ENCODE data around the gene CDK2AP2.

The CDK2AP2 gene

DNA sequence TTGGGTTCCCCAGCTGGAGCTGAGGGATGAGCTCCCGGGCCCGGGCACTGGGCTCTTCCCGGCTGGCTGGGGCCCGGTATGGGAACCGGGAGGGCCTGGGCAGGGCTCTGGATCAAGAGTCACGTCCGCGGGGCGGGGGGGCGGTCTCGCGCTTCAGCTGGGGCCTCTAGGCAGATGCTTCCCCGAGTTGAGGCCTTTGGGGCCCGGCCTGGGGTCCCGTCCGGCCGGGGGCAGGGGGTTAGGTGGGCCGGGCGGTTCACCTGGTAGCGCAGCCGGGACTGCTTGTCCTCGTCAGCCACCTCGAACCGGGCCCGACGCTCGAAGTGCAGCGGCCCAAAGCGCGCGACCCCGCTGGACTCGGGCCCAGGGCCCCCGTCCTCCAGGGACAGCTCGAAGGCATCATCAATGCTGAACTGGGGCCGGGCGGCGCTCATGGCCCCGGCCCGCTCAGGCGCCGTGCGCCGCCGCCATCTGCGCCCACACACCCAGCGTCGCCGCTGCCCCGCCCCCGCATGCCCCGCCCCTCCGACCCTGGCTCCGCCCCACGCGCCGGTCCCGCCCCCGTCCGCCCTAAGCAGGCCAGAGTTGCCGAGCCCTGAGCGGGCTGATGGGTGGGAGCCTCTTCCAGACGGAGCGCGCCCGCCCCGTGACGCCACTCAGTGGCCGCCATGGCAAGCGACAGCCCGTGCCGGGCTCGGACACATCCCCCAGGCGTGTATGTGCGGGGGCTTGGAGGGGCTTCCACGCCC is 39.0 kb downstream of the CDK2AP2 start, which contains the start of gene TMEM134:
TMEM134 (minus strand) TSS at position 493 of the 749 bp plus-strand sequence; CDS start at position 434, 59 bp downstream.
- Histone ChIP-seq H3K4me2 (ENCODE audit: low read length) (peak within 1 kb of the TSS; percentile 92), H3K27ac (ENCODE audit: low read length) (peak within 1 kb of the TSS; percentile 53), H3K4me1 (ENCODE audit: low read length) (peaks cover 51% of the 10 kb centered on the region), H4K20me1 (ENCODE audit: insufficient read depth, low read length) (no peaks in the 10 kb centered on the region), H3K79me2 (ENCODE audit: low read length) (peaks cover 15% of the 10 kb centered on the region), H3K4me3 (ENCODE audit: low read length) (peak within 1 kb of the TSS; percentile 93), H3K36me3 (replicated peaks; ENCODE audit: low read depth, low read length) (no peaks in the 10 kb centered on the region), H2AFZ (ENCODE audit: low read depth, low read length) (peak within 1 kb of the TSS; percentile 85), H3K9ac (ENCODE audit: low read length) (peak within 1 kb of the TSS; percentile 87), H3K9me3 (ENCODE audit: insufficient read depth, low read length) (no peaks in the 10 kb centered on the region), H3K27me3 (ENCODE audit: low read depth, low read length) (no peaks in the 10 kb centered on the region)
- TF ChIP-seq EZH2phosphoT487 (IDR thresholded peaks at IDR 0.05; ENCODE audit: low read depth): no peak
- TF ChIP-seq, protein P1, sequence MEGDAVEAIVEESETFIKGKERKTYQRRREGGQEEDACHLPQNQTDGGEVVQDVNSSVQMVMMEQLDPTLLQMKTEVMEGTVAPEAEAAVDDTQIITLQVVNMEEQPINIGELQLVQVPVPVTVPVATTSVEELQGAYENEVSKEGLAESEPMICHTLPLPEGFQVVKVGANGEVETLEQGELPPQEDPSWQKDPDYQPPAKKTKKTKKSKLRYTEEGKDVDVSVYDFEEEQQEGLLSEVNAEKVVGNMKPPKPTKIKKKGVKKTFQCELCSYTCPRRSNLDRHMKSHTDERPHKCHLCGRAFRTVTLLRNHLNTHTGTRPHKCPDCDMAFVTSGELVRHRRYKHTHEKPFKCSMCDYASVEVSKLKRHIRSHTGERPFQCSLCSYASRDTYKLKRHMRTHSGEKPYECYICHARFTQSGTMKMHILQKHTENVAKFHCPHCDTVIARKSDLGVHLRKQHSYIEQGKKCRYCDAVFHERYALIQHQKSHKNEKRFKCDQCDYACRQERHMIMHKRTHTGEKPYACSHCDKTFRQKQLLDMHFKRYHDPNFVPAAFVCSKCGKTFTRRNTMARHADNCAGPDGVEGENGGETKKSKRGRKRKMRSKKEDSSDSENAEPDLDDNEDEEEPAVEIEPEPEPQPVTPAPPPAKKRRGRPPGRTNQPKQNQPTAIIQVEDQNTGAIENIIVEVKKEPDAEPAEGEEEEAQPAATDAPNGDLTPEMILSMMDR (IDR thresholded peaks at IDR 0.05; ENCODE audit: low read depth, low read length): peak; percentile 65

DNA sequence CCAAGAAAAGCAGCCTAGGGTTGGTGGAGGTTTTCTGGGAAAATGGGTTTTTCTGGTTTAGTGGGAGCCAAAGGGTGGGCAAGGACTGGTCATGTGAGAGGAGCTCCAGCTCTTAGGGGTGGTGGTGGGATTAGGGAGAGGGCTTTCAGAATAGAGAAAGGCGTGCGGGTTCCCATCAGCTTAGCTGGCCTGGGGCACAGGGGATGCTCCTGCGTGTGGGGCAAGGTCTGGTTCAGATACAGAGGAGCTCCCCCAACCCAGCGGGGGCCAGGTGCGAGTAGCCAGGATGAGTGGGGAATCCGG is 39.6 kb downstream of the CDK2AP2 start:
- Histone ChIP-seq H4K20me1 (ENCODE audit: insufficient read depth, low read length) (no peaks in the 10 kb centered on the region), H3K27me3 (ENCODE audit: low read depth, low read length) (no peaks in the 10 kb centered on the region), H3K27ac (ENCODE audit: low read length) (peak overlapping the region; percentile 53; the same call in 1 of the 2 replicates), H2AFZ (ENCODE audit: low read depth, low read length) (no peak overlapping the region), H3K4me2 (ENCODE audit: low read length) (peak overlapping the region; percentile 87), H3K79me2 (ENCODE audit: low read length) (peaks cover 15% of the 10 kb centered on the region), H3K36me3 (replicated peaks; ENCODE audit: low read depth, low read length) (no peaks in the 10 kb centered on the region), H3K4me3 (ENCODE audit: low read length) (peak overlapping the region; percentile 93), H3K4me1 (ENCODE audit: low read length) (peaks cover 53% of the 10 kb centered on the region), H3K9me3 (ENCODE audit: insufficient read depth, low read length) (no peaks in the 10 kb centered on the region), H3K9ac (ENCODE audit: low read length) (peak overlapping the region; percentile 87)
- TF ChIP-seq EZH2phosphoT487 (IDR thresholded peaks at IDR 0.05; ENCODE audit: low read depth): no peak
- TF ChIP-seq, protein P1 (IDR thresholded peaks at IDR 0.05; ENCODE audit: low read depth, low read length): no peak

DNA sequence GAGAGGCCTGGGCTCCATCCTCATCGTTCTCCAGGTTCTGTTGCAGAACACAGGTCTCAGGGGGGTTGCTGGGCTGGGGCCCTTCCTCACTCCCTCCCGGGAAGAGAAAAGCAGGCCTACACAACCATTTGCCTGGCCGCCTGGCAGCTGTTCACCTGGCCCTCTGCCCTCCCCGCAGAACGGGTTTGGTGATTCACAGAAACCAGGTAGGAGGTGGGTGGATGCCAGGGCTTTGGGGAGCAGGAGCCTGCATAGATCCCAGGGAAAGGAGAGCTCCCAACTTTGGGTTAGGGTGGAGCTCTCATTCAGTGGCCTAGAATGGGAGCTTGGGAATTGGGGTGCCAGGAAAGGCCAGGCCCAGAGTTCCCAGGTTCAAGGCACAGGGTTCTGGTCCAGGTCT is 39.9 kb downstream of the CDK2AP2 start:
- Histone ChIP-seq H3K4me3 (ENCODE audit: low read length) (peak overlapping the region; percentile 93), H3K27me3 (ENCODE audit: low read depth, low read length) (no peaks in the 10 kb centered on the region), H3K9ac (ENCODE audit: low read length) (peak overlapping the region; percentile 87), H2AFZ (ENCODE audit: low read depth, low read length) (no peak overlapping the region), H3K36me3 (replicated peaks; ENCODE audit: low read depth, low read length) (no peaks in the 10 kb centered on the region), H3K9me3 (ENCODE audit: insufficient read depth, low read length) (no peaks in the 10 kb centered on the region), H3K27ac (ENCODE audit: low read length) (no peak overlapping the region), H3K79me2 (ENCODE audit: low read length) (peaks cover 15% of the 10 kb centered on the region), H3K4me2 (ENCODE audit: low read length) (peak overlapping the region; percentile 87), H4K20me1 (ENCODE audit: insufficient read depth, low read length) (no peaks in the 10 kb centered on the region), H3K4me1 (ENCODE audit: low read length) (peaks cover 53% of the 10 kb centered on the region)
- no peak for TF ChIP-seq EZH2phosphoT487 (IDR thresholded peaks at IDR 0.05; ENCODE audit: low read depth)
- TF ChIP-seq, protein P1 (IDR thresholded peaks at IDR 0.05; ENCODE audit: low read depth, low read length): no peak

DNA sequence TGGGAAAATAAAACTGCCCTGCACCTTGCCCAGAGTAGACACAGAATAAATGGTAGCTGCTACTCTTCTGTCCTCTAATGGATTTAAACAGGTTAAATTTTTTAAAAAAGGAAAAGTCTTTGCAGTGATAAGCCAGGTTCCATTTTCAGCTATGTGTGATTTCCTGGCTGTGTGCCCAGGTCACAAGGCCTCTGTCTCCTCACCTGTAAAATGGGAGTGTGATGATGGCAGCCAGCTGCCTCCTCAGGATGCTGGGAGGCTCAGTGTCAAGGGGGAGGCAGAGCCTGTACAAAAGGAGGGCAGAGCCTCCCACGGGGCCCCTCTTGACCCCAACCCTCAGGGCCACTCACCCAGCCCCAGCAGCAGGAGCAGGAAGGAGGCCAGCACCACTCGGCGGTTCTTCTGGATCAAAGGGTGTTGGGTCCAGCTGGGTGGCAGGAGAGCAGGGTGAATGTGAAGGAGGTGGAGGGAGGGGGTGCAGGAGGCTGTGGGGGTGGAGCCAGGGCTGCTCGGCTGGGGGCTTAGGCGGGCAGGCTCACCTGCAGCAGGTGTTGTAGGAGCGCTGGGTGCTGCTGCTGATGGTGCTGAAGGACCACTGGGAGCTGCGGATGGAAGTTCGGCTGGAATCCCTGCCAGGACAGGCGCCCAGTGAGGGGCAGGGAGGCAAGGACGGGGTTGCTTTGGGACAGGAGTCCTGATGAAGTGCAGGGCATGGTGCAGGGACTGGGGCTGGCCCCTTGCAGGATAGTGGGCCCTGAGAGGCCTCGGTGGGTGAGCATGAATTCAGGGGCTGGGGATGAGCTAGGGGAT is 40.8 kb downstream of the CDK2AP2 start:
- H3K4me2 ChIP-seq (ENCODE audit: low read length): peak overlapping the region; percentile 87
- H3K27ac ChIP-seq (ENCODE audit: low read length): no peak overlapping the region
- no peak overlapping the region for H2AFZ ChIP-seq (ENCODE audit: low read depth, low read length)
- no peaks in the 10 kb centered on the region for H3K9me3 ChIP-seq (ENCODE audit: insufficient read depth, low read length)
- no peaks in the 10 kb centered on the region for H4K20me1 ChIP-seq (ENCODE audit: insufficient read depth, low read length)
- 0 out of 2 replicates have a peak overlapping the region, but pooled peaks have one; percentile 87 for H3K9ac ChIP-seq (ENCODE audit: low read length)
- no peaks in the 10 kb centered on the region for H3K27me3 ChIP-seq (ENCODE audit: low read depth, low read length)
- no peak for TF ChIP-seq EZH2phosphoT487 (IDR thresholded peaks at IDR 0.05; ENCODE audit: low read depth)
- TF ChIP-seq, protein P1 (IDR thresholded peaks at IDR 0.05; ENCODE audit: low read depth, low read length): no peak
- no peaks in the 10 kb centered on the region for H3K36me3 ChIP-seq (replicated peaks; ENCODE audit: low read depth, low read length)
- H3K4me3 ChIP-seq (ENCODE audit: low read length): peak overlapping the region; percentile 93; the same call in 1 of the 2 replicates
- H3K4me1 ChIP-seq (ENCODE audit: low read length): peaks cover 53% of the 10 kb centered on the region
- H3K79me2 ChIP-seq (ENCODE audit: low read length): peaks cover 15% of the 10 kb centered on the region
